Activated T-helper 2 cell treated with anti-CD3 and anti-CD28 coated beads, Interferon-gamma antibody, Interleukin-2, Interleukin-4, amounts not matched to agents 10 μg/mL and 5 μg/mL and 100 μg/mL, durations not matched to agents 14 hours and 24 hours and 36 hours (primary cell): ENCODE data around the gene INPP5K. TPM values are rescaled to one million over a fixed set of nuclear protein-coding genes. Genes with fewer than 3 reads are reported as not detected.
"Not testable (repeated sequence)": the region's sequence is repeated elsewhere in the genome, so short reads cannot be mapped to it uniquely, and the experiment has no call there.

Experiments
- DNase-seq: peaks from one replicate; pipeline ENCODE4 v3.0.0; 2021; ENCODE audit warnings: low spot score
- H3K27ac Mint-ChIP-seq: one replicate; pipeline ENCODE4 v1.8.0; 2021; ENCODE audit warnings: mixed read lengths
- H3K27me3 Mint-ChIP-seq: one replicate; pipeline ENCODE4 v1.8.0; 2021; ENCODE audit warnings: low read depth, mixed read lengths
- H3K36me3 Mint-ChIP-seq: one replicate; pipeline ENCODE4 v1.8.0; 2021; ENCODE audit warnings: low read depth, mixed read lengths
- H3K4me1 Mint-ChIP-seq: one replicate; pipeline ENCODE4 v1.8.0; 2021; ENCODE audit warnings: low read depth, mixed read lengths
- H3K4me3 Mint-ChIP-seq: one replicate; pipeline ENCODE4 v1.8.0; 2021; ENCODE audit warnings: low read depth, mild to moderate bottlenecking, moderate library complexity, mixed read lengths
- H3K9me3 Mint-ChIP-seq: one replicate; pipeline ENCODE4 v1.8.0; 2021; ENCODE audit warnings: mixed read lengths
- intact Hi-C: fragments of 100-400 bp; cut with micrococcal nuclease; formaldehyde crosslinking; loops from one replicate; pipeline ENCODE4 v1.15.1; 2023
- total RNA-seq: library from RNA; stranded (reverse); gene quantifications from 2 replicates; pipeline ENCODE4 v1.2.3, GENCODE V29; 2022

INPP5K gene
- total RNA-seq, 1 donor from 2014 or later: 31.0 TPM

GRCh38 chr17:1455797-1456599 is 60.4 kb downstream of the INPP5K start, which contains the start of gene CRK:
Gene CRK, minus strand, starts transcription at chr17:1456232. Its CDS starts 115 bp downstream, at chr17:1456117.
- intact Hi-C loops: loop anchor here (1.0 to 5.0 kb wide), 4 partner anchors 35 to 89 kb away; partner anchors contain the start of genes INPP5K and YWHAE
- H3K4me1 Mint-ChIP-seq: peaks cover 20% of the 10 kb centered on the region
- H3K27ac Mint-ChIP-seq: peak within 1 kb of the TSS; percentile 84
- peaks cover 31% of the 10 kb centered on the region for H3K36me3 Mint-ChIP-seq
- peaks cover 12% of the 10 kb centered on the region for H3K27me3 Mint-ChIP-seq
- peak; percentile 97 for DNase-seq
- H3K4me3 Mint-ChIP-seq: peak within 1 kb of the TSS; percentile 88
- no peaks in the 10 kb centered on the region for H3K9me3 Mint-ChIP-seq

- peaks cover 31% of the 10 kb centered on the region for H3K36me3 Mint-ChIP-seq
- peaks cover 12% of the 10 kb centered on the region for H3K27me3 Mint-ChIP-seq
- peak overlapping the region; percentile 84 for H3K27ac Mint-ChIP-seq
- peak overlapping the region; percentile 88 for H3K4me3 Mint-ChIP-seq
- H3K4me1 Mint-ChIP-seq: peaks cover 20% of the 10 kb centered on the region
- DNase-seq: peak; percentile 34
- no peaks in the 10 kb centered on the region for H3K9me3 Mint-ChIP-seq
- intact Hi-C loops: loop anchor here (5.0 kb wide), 1 partner anchor 88 kb away; no protein-coding TSS in a partner anchor
Observed at GRCh38 chr17:1455291-1455796, 61.1 kb downstream of the INPP5K start.

DNA sequence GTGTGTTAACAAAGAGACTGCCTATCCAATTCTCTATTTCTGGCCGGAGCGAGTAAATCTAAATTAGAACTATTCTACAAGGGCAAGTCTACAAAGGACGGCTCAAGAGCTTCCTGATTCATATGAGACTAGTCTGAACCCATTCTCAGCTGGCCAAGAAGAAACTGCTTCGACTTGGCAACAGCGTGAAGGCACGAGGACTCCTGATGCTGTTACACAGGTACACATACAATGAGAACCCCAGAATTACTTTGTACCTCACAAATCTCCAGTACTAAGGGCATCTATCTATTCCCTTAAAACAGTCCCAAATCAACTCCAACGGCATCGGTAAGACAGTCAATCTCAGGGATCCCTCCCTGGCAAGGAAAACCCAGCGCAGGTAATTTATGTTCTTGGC is 61.9 kb downstream of the INPP5K start:
- Mint-ChIP-seq H3K4me3 (peak overlapping the region; percentile 88), H3K9me3 (no peaks in the 10 kb centered on the region), H3K36me3 (peaks cover 33% of the 10 kb centered on the region), H3K27ac (peak overlapping the region; percentile 52), H3K27me3 (peaks cover 5% of the 10 kb centered on the region), H3K4me1 (peaks cover 18% of the 10 kb centered on the region)
- DNase-seq: no peak
- intact Hi-C loops: no loop called here

DNA sequence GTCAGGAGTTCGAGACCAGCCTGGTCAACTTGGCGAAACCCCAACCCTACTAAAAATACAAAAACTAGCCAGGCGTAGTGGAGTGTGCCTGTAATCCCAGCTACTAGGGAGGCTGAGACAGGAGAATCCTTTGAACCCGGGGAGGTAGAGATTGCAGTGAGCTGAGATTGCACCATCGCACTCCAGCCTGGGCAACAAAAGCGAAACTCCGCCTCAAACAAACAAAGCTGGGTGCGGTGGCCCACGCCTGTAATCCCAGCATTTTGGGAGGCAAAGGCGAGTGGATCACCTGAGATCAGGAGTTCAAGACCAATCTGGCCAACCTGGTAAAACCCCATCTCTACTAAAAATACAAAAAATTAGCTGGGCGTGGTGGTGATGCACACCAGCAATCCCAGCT is 62.7 kb downstream of the INPP5K start:
- H3K27me3 Mint-ChIP-seq, H3K27ac Mint-ChIP-seq, DNase-seq, intact Hi-C loops, H3K9me3 Mint-ChIP-seq: not testable (repeated sequence)
- Mint-ChIP-seq H3K4me1 (peaks cover 27% of the 10 kb centered on the region), H3K36me3 (peaks cover 41% of the 10 kb centered on the region), H3K4me3 (peak overlapping the region; percentile 56)

GRCh38 chr17:1452836-1453235 is 63.6 kb downstream of the INPP5K start:
- DNase-seq: no peak
- Mint-ChIP-seq H3K4me3 (no peak overlapping the region), H3K36me3 (peaks cover 42% of the 10 kb centered on the region), H3K27ac (no peak overlapping the region), H3K4me1 (peaks cover 31% of the 10 kb centered on the region), H3K9me3 (no peaks in the 10 kb centered on the region), H3K27me3 (peaks cover 4% of the 10 kb centered on the region)
- intact Hi-C loops: no loop called here

- intact Hi-C loops, DNase-seq, H3K9me3 Mint-ChIP-seq, H3K27ac Mint-ChIP-seq, H3K27me3 Mint-ChIP-seq, H3K4me3 Mint-ChIP-seq: not testable (repeated sequence)
- Mint-ChIP-seq H3K36me3 (peaks cover 52% of the 10 kb centered on the region), H3K4me1 (peaks cover 38% of the 10 kb centered on the region)
Observed at GRCh38 chr17:1450261-1450660, 66.2 kb downstream of the INPP5K start.

- no peak overlapping the region for H3K4me3 Mint-ChIP-seq
- no peaks in the 10 kb centered on the region for H3K9me3 Mint-ChIP-seq
- no peak for DNase-seq
- H3K27ac Mint-ChIP-seq: no peak overlapping the region
- no peaks in the 10 kb centered on the region for H3K27me3 Mint-ChIP-seq
- intact Hi-C loops: no loop called here
- H3K36me3 Mint-ChIP-seq: peaks cover 44% of the 10 kb centered on the region
- H3K4me1 Mint-ChIP-seq: peaks cover 31% of the 10 kb centered on the region
Observed at GRCh38 chr17:1449412-1449967, 66.9 kb downstream of the INPP5K start.

- Mint-ChIP-seq H3K4me3 (no peak overlapping the region), H3K9me3 (no peaks in the 10 kb centered on the region), H3K27me3 (no peaks in the 10 kb centered on the region), H3K4me1 (peaks cover 23% of the 10 kb centered on the region), H3K27ac (no peak overlapping the region), H3K36me3 (peaks cover 27% of the 10 kb centered on the region)
- intact Hi-C loops: no loop called here
- DNase-seq: no peak
Observed at GRCh38 chr17:1447052-1447451, 69.4 kb downstream of the INPP5K start.

DNA sequence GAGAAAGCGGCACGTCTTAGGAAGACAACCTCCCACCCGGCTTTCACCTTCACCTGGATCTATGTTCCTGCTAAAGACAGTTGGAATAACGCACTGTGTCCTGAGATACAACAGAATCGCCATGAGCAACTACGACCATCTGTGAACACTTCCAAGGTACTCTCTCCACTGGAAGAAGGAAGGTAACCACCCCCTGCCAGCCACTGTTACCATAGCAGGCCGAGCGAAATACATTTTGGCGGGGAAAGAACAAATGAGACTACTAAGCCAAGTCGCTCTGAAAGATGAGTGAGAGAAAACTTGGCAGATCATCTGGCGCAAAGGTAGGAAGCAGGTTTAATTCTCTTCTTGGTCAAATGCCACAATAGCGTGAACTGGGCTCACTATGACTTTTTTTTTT is 70.2 kb downstream of the INPP5K start:
- no peaks in the 10 kb centered on the region for H3K27me3 Mint-ChIP-seq
- no peaks in the 10 kb centered on the region for H3K9me3 Mint-ChIP-seq
- no peak overlapping the region for H3K27ac Mint-ChIP-seq
- H3K36me3 Mint-ChIP-seq: peaks cover 21% of the 10 kb centered on the region
- H3K4me3 Mint-ChIP-seq: no peak overlapping the region
- H3K4me1 Mint-ChIP-seq: peaks cover 23% of the 10 kb centered on the region
- DNase-seq: no peak
- intact Hi-C loops: no loop called here

- H3K27ac Mint-ChIP-seq, H3K4me3 Mint-ChIP-seq, H3K27me3 Mint-ChIP-seq, H3K9me3 Mint-ChIP-seq, intact Hi-C loops, DNase-seq: not testable (repeated sequence)
- Mint-ChIP-seq H3K4me1 (peaks cover 23% of the 10 kb centered on the region), H3K36me3 (peaks cover 21% of the 10 kb centered on the region)
Observed at GRCh38 chr17:1445695-1446094, 70.7 kb downstream of the INPP5K start.

Other genes starting within 250 kb of the INPP5K start
- not detected in 2 replicates for gene BHLHA9, start 246.2 kb downstream of the INPP5K start, total RNA-seq
- 0.05 TPM in 1 of 2 replicates, not detected in the other for gene TRARG1, start 236.9 kb downstream of the INPP5K start, total RNA-seq
- 499 and 501 TPM in 2 replicates for gene YWHAE, start 116.4 kb downstream of the INPP5K start, total RNA-seq
- 22.2 and 22.6 TPM in 2 replicates for gene CRK, start 60.4 kb downstream of the INPP5K start, total RNA-seq
- gene MYO1C, start 23.9 kb downstream of the INPP5K start, total RNA-seq: 54.3 and 55.1 TPM in 2 replicates
- gene PITPNA, start 46.2 kb upstream of the INPP5K start, total RNA-seq: 70.8 and 71.6 TPM in 2 replicates
- gene SLC43A2, start 112.2 kb upstream of the INPP5K start, total RNA-seq: 2.3 and 2.4 TPM in 2 replicates
- 3.3 and 3.4 TPM in 2 replicates for gene SCARF1, start 129.1 kb upstream of the INPP5K start, total RNA-seq
- gene RILP, start 133.3 kb upstream of the INPP5K start, total RNA-seq: 8.2 and 8.9 TPM in 2 replicates
- 435 and 439 TPM in 2 replicates for gene PRPF8, start 168.3 kb upstream of the INPP5K start, total RNA-seq
- 0.09 and 0.30 TPM in 2 replicates for gene TLCD2, start 193.8 kb upstream of the INPP5K start, total RNA-seq
- gene WDR81, start 208.1 kb upstream of the INPP5K start, total RNA-seq: 16.9 and 17.3 TPM in 2 replicates
- gene SERPINF2, start 226.3 kb upstream of the INPP5K start, total RNA-seq: 0.14 TPM in 1 of 2 replicates, not detected in the other
- not detected in 2 replicates for gene SERPINF1, start 245.4 kb upstream of the INPP5K start, total RNA-seq